HL-60 (cell line): ENCODE data around the gene CNTNAP5.

ENCODE experiments used
- DNase-seq, 2 experiments: peaks; one replicate each; pipeline ENCODE4 v3.0.0-alpha.2; 2010 to 2020; ENCODE audit warnings: low read depth in 1 of 2, low spot score in 1 of 2
- H3K27ac ChIP-seq: fragments of 250-450 bp; sonication (Bioruptor Pico); replicated peaks from 2 replicates; pipeline ENCODE4 v1.5.1; 2020; ENCODE audit warnings: mild to moderate bottlenecking, moderate library complexity
- H3K27me3 ChIP-seq: fragments of 250-450 bp; sonication (Bioruptor Pico); 2 replicates; pipeline ENCODE4 v1.5.1; 2021; ENCODE audit warnings: mild to moderate bottlenecking, moderate library complexity; ENCODE audit not compliant: insufficient read depth, poor library complexity, severe bottlenecking
- H3K4me3 ChIP-seq: replicated peaks from 2 replicates; pipeline ENCODE4 v1.5.1; 2011; ENCODE audit warnings: mild to moderate bottlenecking, control low read depth, low read length; ENCODE audit not compliant: insufficient read depth
- CTCF ChIP-seq: IDR thresholded peaks from one replicate; pipeline ENCODE4 v1.5.1; 2011; ENCODE audit warnings: low read length, control low read depth, inconsistent platforms; ENCODE audit not compliant: insufficient read depth
- GABPA ChIP-seq: IDR thresholded peaks from 2 replicates; pipeline ENCODE4 v1.6.1; 2012; ENCODE audit warnings: low read depth
- POLR2AphosphoS5 ChIP-seq: IDR thresholded peaks from 2 replicates; pipeline ENCODE4 v1.6.1; 2012; ENCODE audit warnings: low read depth
- REST ChIP-seq: IDR thresholded peaks from 2 replicates; pipeline ENCODE4 v1.6.1; 2012; ENCODE audit warnings: low read depth; ENCODE audit not compliant: insufficient replicate concordance
- SPI1 ChIP-seq: IDR thresholded peaks from 2 replicates; pipeline ENCODE4 v1.6.1; 2012; ENCODE audit warnings: low read depth, mild to moderate bottlenecking, borderline replicate concordance

The CNTNAP5 gene

DNA sequence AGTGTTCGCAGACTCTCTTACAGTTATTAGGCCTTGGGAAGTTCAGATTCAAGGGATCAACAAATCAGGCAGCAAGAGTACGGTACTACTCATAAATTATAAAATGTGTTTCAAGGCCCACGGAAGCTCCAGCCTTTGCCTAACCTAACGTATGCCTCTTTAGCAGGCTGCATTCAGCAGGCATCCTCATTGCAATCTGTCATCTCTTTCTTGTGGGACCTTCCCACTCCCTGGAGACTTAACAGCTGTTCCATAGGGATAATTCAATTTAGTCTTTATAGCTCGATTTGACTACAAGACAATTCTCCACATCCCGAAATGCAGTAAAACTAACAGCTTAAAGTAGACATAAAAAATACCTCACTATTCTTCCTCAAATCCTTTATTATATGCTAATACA is 453.7 kb downstream of the CNTNAP5 start:
- H3K4me3 ChIP-seq: no peak overlapping the region
- DNase-seq: no peak
- no peak overlapping the region for H3K27ac ChIP-seq
- no peak for TF ChIP-seq CTCF
- H3K27me3 ChIP-seq: no peaks in the 10 kb centered on the region

GRCh38 chr2:124480958-124481357 is 455.9 kb downstream of the CNTNAP5 start:
- DNase-seq: no peak
- Histone ChIP-seq H3K27ac (no peak overlapping the region), H3K27me3 (no peaks in the 10 kb centered on the region), H3K4me3 (no peak overlapping the region)
- TF ChIP-seq GABPA: no peak
- TF ChIP-seq POLR2AphosphoS5: no peak
- no peak for TF ChIP-seq REST
- no peak for TF ChIP-seq CTCF
- no peak for TF ChIP-seq SPI1

DNA sequence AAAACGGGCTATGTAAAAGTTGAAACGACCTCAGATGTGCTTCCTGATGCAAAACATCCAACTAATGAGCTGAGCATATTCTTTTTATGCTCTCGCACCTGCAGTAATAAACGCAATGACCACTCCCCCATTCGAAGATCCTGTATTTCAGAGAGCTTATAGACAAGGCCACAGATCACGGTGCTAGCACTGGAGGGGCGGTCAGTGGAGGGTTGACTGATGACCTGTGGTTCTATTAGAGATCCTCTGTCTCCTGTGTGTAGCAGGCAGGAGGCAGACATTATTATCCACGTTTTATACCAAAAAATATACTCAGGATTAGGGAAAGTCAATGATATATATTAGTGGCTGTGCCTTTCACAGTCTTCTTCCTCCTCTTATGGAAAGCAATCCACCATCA is 457.0 kb downstream of the CNTNAP5 start:
- TF ChIP-seq SPI1 (no peak), CTCF (no peak), POLR2AphosphoS5 (no peak), REST (no peak), GABPA (no peak)
- H3K4me3 ChIP-seq: no peak overlapping the region
- H3K27ac ChIP-seq: no peak overlapping the region
- no peak for DNase-seq
- H3K27me3 ChIP-seq: no peaks in the 10 kb centered on the region

GRCh38 chr2:124482551-124482950 is 457.5 kb downstream of the CNTNAP5 start:
- Histone ChIP-seq H3K4me3 (no peak overlapping the region), H3K27me3 (no peaks in the 10 kb centered on the region), H3K27ac (no peak overlapping the region)
- no peak for DNase-seq
- TF ChIP-seq SPI1 (no peak), CTCF (no peak), REST (no peak)
